ENCODE data around the gene DGAT2.
"Not testable (repeated sequence)": the region's sequence is repeated elsewhere in the genome, so short reads cannot be mapped to it uniquely, and the experiment has no call there.

The DGAT2 gene

DNA sequence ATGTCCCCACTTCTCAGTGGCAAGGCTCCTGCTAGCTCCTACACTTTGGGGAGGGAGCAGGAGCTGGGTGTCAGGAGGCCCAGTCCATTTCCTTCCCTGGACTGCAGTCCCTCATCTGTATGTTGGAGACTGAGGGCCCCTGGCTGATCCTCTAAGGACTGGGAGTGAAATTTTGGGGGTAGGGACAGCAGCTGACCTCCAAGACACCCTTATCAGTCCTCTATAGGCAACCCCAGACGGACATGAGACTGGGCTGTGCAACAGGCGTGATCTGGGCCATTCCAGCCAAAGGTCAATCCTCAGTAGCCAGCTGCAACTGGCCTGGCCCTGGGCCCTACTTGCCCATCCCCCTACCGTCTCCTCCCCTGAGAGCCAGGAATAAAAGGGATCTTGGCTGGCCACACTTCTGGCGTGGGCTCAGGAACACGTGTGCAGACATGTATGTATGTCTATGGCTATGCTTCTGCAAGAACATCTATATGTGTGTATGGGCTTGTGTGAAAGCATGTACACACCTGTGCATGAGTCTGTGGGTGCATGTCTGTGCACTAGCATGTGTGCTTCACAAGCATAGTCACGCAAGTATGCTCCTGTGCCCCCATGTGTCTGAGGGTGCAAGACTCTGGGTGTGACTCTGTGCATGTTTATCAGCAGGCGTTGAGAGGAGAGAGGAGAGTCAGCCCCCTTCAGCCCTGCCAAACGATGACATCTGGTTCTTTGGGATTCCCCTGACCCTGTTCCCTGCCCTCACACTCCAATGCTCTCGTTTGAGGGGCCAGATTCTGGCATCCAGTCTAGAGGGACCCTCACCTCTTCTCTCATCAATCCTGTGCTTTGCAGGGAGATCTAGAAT is 24.6 kb upstream of the DGAT2 start:
- Histone ChIP-seq H3K27ac (ENCODE audit: extremely low read depth, low read depth, low read length) (no peak overlapping the region), H3K4me3 (ENCODE audit: low read depth, low read length) (no peak overlapping the region), H3K36me3 (ENCODE audit: control insufficient read depth in 2 of 2, insufficient read depth in 1 of 2, low read length in 2 of 2) (no peaks in the 10 kb centered on the region), H3K9me3 (ENCODE audit: control insufficient read depth, insufficient read depth, low read depth, low read length) (no peaks in the 10 kb centered on the region), H3K4me1 (ENCODE audit: control insufficient read depth, insufficient read depth, low read length) (no peaks in the 10 kb centered on the region)
- TF ChIP-seq ZFP37 (tag by site-specific recombination; IDR thresholded peaks at IDR 0.05) (no peak), SP3 (tag by site-specific recombination; IDR thresholded peaks at IDR 0.05) (no peak), ZNF596 (tag by site-specific recombination; IDR thresholded peaks at IDR 0.05) (no peak), TCF7L2 (IDR thresholded peaks at IDR 0.05; ENCODE audit: borderline replicate concordance, low read depth, low read length) (no peak), KLF10 (tag by site-specific recombination; IDR thresholded peaks at IDR 0.05) (no peak), ZNF426 (tag by site-specific recombination; IDR thresholded peaks at IDR 0.05) (no peak)
- CTCF ChIA-PET = no interaction called here
- POLR2A ChIA-PET = interaction anchor here (0.7 kb wide), 1 partner anchor 19 kb away, joined by 5 read pairs; no protein-coding TSS in a partner anchor

DNA sequence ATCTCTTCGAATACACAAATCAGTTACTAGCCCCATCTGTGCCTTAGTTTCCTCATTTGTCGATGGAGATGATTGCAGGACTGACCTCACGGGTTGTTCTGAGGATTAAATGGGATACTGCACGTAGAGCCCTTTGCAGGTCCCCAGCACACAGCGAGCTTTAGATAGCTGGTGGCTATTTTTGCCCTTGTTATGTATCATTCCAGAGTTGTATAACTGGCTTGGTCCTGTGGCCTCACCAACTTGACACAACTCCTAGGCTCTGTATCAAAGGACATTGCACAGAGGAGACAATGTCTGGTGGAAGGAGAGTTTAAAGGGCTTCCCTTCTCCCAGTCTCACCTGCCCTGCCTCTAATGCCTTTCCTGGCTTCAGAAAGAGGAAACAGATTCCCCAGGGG is 22.8 kb upstream of the DGAT2 start:
- Histone ChIP-seq H3K4me3 (ENCODE audit: low read depth, low read length) (no peak overlapping the region), H3K36me3 (ENCODE audit: control insufficient read depth in 2 of 2, insufficient read depth in 1 of 2, low read length in 2 of 2) (no peaks in the 10 kb centered on the region), H3K27ac (ENCODE audit: extremely low read depth, low read depth, low read length) (no peak overlapping the region), H3K9me3 (ENCODE audit: control insufficient read depth, insufficient read depth, low read depth, low read length) (no peaks in the 10 kb centered on the region), H3K4me1 (ENCODE audit: control insufficient read depth, insufficient read depth, low read length) (no peaks in the 10 kb centered on the region)
- POLR2A ChIA-PET = no interaction called here
- CTCF ChIA-PET = no interaction called here
- TF ChIP-seq ZNF473 (tag by site-specific recombination; IDR thresholded peaks at IDR 0.05) (no peak), ZNF292 (tag by site-specific recombination; IDR thresholded peaks at IDR 0.05; ENCODE audit: borderline replicate concordance, low read depth) (no peak)

- POLR2A ChIA-PET; H3K27ac ChIP-seq (ENCODE audit: extremely low read depth, low read depth, low read length); H3K4me3 ChIP-seq (ENCODE audit: low read depth, low read length); H3K36me3 ChIP-seq (ENCODE audit: control insufficient read depth in 2 of 2, insufficient read depth in 1 of 2, low read length in 2 of 2); H3K4me1 ChIP-seq (ENCODE audit: control insufficient read depth, insufficient read depth, low read length); H3K9me3 ChIP-seq (ENCODE audit: control insufficient read depth, insufficient read depth, low read depth, low read length): not testable (repeated sequence)
- CTCF ChIA-PET = interaction anchor here (0.6 kb wide), 1 partner anchor 97 kb away, joined by 5 read pairs; no protein-coding TSS in a partner anchor
These were observed 19.8 kb upstream of the DGAT2 start for GRCh38 chr11:75748729-75749273.

GRCh38 chr11:75754933-75755332 is 13.6 kb upstream of the DGAT2 start:
- CTCF ChIA-PET; POLR2A ChIA-PET; H3K36me3 ChIP-seq (ENCODE audit: control insufficient read depth in 2 of 2, insufficient read depth in 1 of 2, low read length in 2 of 2); H3K27ac ChIP-seq (ENCODE audit: extremely low read depth, low read depth, low read length); H3K4me3 ChIP-seq (ENCODE audit: low read depth, low read length); H3K9me3 ChIP-seq (ENCODE audit: control insufficient read depth, insufficient read depth, low read depth, low read length); H3K4me1 ChIP-seq (ENCODE audit: control insufficient read depth, insufficient read depth, low read length): not testable (repeated sequence)

DNA sequence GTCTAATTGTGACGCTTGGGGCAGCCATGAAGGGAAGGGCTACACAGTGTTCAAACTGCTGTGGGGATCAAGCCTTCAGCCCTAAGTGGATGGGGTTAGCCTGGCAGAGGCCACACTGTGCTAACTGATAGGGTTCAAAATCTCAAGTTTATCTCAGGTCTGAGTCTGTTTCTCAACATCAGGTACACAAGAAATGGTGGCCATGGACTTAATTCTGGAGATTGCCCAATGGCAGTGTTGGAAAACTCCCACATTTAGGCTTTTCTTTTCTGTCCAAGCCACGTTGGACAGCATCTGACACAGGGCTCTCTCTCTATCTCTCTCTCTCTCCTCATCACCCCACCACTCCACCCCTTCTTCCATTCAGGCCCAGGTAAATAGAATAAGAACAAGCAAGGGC is 10.9 kb upstream of the DGAT2 start:
- Histone ChIP-seq H3K36me3 (ENCODE audit: control insufficient read depth in 2 of 2, insufficient read depth in 1 of 2, low read length in 2 of 2) (no peaks in the 10 kb centered on the region), H3K4me3 (ENCODE audit: low read depth, low read length) (no peak overlapping the region), H3K4me1 (ENCODE audit: control insufficient read depth, insufficient read depth, low read length) (no peaks in the 10 kb centered on the region), H3K27ac (ENCODE audit: extremely low read depth, low read depth, low read length) (no peak overlapping the region), H3K9me3 (ENCODE audit: control insufficient read depth, insufficient read depth, low read depth, low read length) (no peaks in the 10 kb centered on the region)
- ChIA-PET POLR2A (no interaction called here), CTCF (no interaction called here)
- no peak for TF ChIP-seq TRIM28 (IDR thresholded peaks at IDR 0.05; ENCODE audit: borderline replicate concordance, low read length)
- no peak for TF ChIP-seq ZNF155 (tag by site-specific recombination; IDR thresholded peaks at IDR 0.05)
- no peak for TF ChIP-seq ZNF558 (tag by site-specific recombination; IDR thresholded peaks at IDR 0.05)
- no peak for TF ChIP-seq GFI1B (tag by site-specific recombination; IDR thresholded peaks at IDR 0.05)
- no peak for TF ChIP-seq ZNF292 (tag by site-specific recombination; IDR thresholded peaks at IDR 0.05; ENCODE audit: borderline replicate concordance, low read depth)
- TF ChIP-seq ZSCAN23 (tag by site-specific recombination; IDR thresholded peaks at IDR 0.05) = no peak
- TF ChIP-seq ZNF791 (tag by site-specific recombination; IDR thresholded peaks at IDR 0.05) = no peak
- no peak for TF ChIP-seq ZNF624 (tag by site-specific recombination; IDR thresholded peaks at IDR 0.05)
- TF ChIP-seq ZNF423 (tag by site-specific recombination; IDR thresholded peaks at IDR 0.05) = no peak
- TF ChIP-seq, protein P1, sequence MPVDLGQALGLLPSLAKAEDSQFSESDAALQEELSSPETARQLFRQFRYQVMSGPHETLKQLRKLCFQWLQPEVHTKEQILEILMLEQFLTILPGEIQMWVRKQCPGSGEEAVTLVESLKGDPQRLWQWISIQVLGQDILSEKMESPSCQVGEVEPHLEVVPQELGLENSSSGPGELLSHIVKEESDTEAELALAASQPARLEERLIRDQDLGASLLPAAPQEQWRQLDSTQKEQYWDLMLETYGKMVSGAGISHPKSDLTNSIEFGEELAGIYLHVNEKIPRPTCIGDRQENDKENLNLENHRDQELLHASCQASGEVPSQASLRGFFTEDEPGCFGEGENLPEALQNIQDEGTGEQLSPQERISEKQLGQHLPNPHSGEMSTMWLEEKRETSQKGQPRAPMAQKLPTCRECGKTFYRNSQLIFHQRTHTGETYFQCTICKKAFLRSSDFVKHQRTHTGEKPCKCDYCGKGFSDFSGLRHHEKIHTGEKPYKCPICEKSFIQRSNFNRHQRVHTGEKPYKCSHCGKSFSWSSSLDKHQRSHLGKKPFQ (tag by site-specific recombination; IDR thresholded peaks at IDR 0.05) = no peak
- TF ChIP-seq ZNF660 (tag by site-specific recombination; IDR thresholded peaks at IDR 0.05) = no peak
- TF ChIP-seq ZNF184 (tag by site-specific recombination; IDR thresholded peaks at IDR 0.05) = no peak
- no peak for TF ChIP-seq ZNF311 (tag by site-specific recombination; IDR thresholded peaks at IDR 0.05; ENCODE audit: borderline replicate concordance)

All from HEK293 (cell line).